NCI-H1436 treated with DMSO at 0.1 percent for 48 hours (cell line): ENCODE results near the gene METTL8.
"Not testable (repeated sequence)": the region's sequence is repeated elsewhere in the genome, so short reads cannot be mapped to it uniquely, and the experiment has no call there.

Source experiments
- DNase-seq: peaks from one replicate; lab custom pipeline; 2025; lab: John Stamatoyannopoulos, UW

The METTL8 gene

GRCh38 chr2:171399292-171399691 is 34.5 kb downstream of the METTL8 start:
- no peak for DNase-seq

GRCh38 chr2:171394164-171394740 is 39.5 kb downstream of the METTL8 start:
- DNase-seq = no peak

- DNase-seq = no peak
These were observed 40.3 kb downstream of the METTL8 start for GRCh38 chr2:171393487-171393886.

- DNase-seq = no peak
These were observed 42.3 kb downstream of the METTL8 start for GRCh38 chr2:171391532-171391931.

GRCh38 chr2:171390941-171391516 is 42.8 kb downstream of the METTL8 start:
- DNase-seq = no peak

GRCh38 chr2:171389780-171390179 is 44.0 kb downstream of the METTL8 start:
- DNase-seq = no peak

- DNase-seq = no peak
These were observed 44.5 kb downstream of the METTL8 start for GRCh38 chr2:171389325-171389724.

GRCh38 chr2:171387052-171387451 is 46.7 kb downstream of the METTL8 start:
- DNase-seq = no peak

GRCh38 chr2:171386627-171387026 is 47.2 kb downstream of the METTL8 start:
- DNase-seq = no peak

- no peak for DNase-seq
These were observed 50.7 kb downstream of the METTL8 start for GRCh38 chr2:171383134-171383533.

GRCh38 chr2:171382175-171382574 is 51.6 kb downstream of the METTL8 start:
- not testable (repeated sequence) for DNase-seq

GRCh38 chr2:171377852-171378251 is 55.9 kb downstream of the METTL8 start:
- not testable (repeated sequence) for DNase-seq

- DNase-seq = no peak
These were observed 66.1 kb downstream of the METTL8 start for GRCh38 chr2:171367692-171368091.

GRCh38 chr2:171365778-171366177 is 68.0 kb downstream of the METTL8 start:
- DNase-seq = no peak

- DNase-seq = no peak
These were observed 68.6 kb downstream of the METTL8 start for GRCh38 chr2:171365232-171365631.

GRCh38 chr2:171362396-171362795 is 71.4 kb downstream of the METTL8 start:
- DNase-seq = no peak

- no peak for DNase-seq
These were observed 72.9 kb downstream of the METTL8 start for GRCh38 chr2:171360905-171361304.

GRCh38 chr2:171353746-171354145 is 80.0 kb downstream of the METTL8 start:
- DNase-seq = not testable (repeated sequence)

- DNase-seq = no peak
These were observed 85.7 kb downstream of the METTL8 start for GRCh38 chr2:171348056-171348455.

GRCh38 chr2:171347591-171348032 is 86.2 kb downstream of the METTL8 start:
- no peak for DNase-seq

- DNase-seq = no peak
These were observed 86.8 kb downstream of the METTL8 start for GRCh38 chr2:171346723-171347557.

- no peak for DNase-seq
These were observed 87.6 kb downstream of the METTL8 start for GRCh38 chr2:171345971-171346722.
